Measurements from ENCODE around the gene TBC1D1.
"Not testable (repeated sequence)": the region's sequence is repeated elsewhere in the genome, so short reads cannot be mapped to it uniquely, and the experiment has no call there.

The TBC1D1 gene

DNA sequence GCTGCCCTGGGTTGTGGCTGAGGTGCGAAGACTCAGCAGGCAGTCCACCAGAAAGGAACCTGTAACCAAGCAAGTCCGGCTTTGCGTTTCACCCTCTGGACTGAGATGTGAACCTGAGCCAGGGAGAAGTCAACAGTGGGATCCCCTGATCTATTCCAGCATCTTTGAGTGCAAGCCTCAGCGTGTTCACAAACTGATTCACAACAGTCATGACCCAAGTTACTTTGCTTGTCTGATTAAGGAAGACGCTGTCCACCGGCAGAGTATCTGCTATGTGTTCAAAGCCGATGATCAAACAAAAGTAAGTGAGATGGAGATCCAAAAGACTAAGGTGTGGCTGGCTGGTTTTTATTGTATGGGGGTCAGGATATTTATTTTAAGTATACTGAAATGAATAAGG is 11.3 kb downstream of the TBC1D1 start:
- DNase-seq (no peak), ATAC-seq (no peak)
- Mint-ChIP-seq H3K4me1 (peaks cover 34% of the 10 kb centered on the region), H3K4me3 (no peak overlapping the region), H3K9me3 (no peaks in the 10 kb centered on the region), H3K27ac (no peak overlapping the region), H3K27me3 (no peaks in the 10 kb centered on the region), H3K36me3 (ENCODE audit: low read depth) (peaks cover 22% of the 10 kb centered on the region)

DNA sequence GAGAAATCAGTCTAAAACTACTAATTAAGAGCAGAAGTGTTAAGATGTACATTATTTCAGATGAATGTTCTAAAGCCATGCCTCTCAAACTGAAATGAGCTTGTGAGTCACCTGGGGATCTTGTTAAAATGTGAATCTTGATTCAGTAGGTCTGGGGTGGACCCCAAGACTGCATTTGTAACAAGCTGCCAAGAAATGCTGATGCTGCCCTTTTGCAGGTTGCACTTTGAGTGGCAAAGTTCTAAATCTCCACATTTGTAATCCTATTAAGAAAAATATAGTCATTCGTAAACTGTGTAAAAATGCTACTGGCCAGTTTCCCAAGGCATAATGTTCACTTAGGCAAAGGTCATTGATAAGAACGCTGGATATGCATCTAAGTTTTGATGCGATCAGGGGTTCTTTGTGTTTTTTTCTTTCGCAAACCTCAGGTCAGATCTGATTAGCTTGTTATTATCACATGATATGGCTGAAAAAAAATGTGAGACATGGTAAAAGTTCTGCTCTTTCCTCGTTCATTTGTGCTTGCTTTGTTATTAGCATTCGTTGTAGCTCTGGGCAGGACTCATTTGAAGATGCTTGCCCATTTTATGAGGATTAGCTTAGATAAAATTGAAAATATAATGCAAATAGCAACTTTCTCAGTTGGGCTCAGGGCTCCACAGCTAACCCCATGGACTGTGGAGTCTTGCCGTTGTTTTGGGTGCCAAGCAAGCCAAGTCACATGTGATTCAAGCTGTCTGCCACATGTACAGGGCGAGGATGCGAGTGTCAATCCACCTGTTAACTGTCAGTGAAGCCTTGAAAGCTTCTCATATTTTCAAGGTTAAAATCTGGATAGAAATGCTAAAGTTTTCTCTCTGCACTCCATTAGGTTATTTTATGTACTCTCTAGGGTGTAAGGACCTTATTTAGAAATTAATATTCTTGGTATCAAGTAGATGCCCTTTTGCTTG is 12.1 kb downstream of the TBC1D1 start:
- Mint-ChIP-seq H3K27me3 (no peaks in the 10 kb centered on the region), H3K36me3 (ENCODE audit: low read depth) (peaks cover 22% of the 10 kb centered on the region), H3K4me3 (no peak overlapping the region), H3K4me1 (peaks cover 36% of the 10 kb centered on the region), H3K9me3 (no peaks in the 10 kb centered on the region), H3K27ac (no peak overlapping the region)
- no peak for ATAC-seq
- DNase-seq: no peak

DNA sequence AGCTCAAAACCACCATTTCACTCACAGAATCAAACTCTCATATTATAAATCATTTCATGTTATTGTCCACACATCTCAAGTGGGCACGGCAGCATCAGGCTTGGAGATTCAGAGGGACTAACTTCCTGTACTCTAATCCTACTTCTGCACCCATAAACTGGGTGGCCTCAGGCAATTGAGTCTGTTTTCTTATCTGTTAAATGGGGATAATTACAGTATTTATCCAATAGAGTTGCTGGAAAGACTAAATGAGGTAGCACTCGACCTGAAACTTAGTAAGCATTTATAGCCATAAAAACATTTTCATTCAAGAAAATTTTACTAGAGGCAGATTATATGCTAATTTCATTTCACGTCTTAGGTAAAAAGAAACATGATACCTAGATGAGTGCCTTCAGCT is 13.0 kb downstream of the TBC1D1 start:
- DNase-seq: no peak
- peaks cover 22% of the 10 kb centered on the region for H3K36me3 Mint-ChIP-seq (ENCODE audit: low read depth)
- H3K9me3 Mint-ChIP-seq: no peaks in the 10 kb centered on the region
- H3K4me3 Mint-ChIP-seq: no peak overlapping the region
- H3K4me1 Mint-ChIP-seq: peaks cover 34% of the 10 kb centered on the region
- H3K27ac Mint-ChIP-seq: no peak overlapping the region
- ATAC-seq: no peak
- no peaks in the 10 kb centered on the region for H3K27me3 Mint-ChIP-seq

DNA sequence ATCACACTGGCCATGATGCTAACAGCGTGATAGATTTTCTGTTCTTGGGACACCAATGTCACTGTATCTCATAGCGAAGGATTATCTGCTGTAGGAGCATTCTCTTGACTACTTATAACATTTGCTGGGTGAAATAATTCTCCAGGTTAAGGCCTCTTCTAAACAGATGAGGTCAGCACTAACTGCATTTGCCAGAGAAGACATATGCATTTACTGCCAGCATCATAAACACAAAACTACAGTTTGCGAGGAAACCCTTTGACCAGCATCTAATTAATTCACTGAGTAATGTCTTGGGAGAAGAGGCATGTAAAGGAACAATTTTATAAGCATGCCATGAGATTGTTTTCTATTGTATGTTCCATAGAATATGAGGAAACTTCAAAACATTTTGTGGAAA is 13.9 kb downstream of the TBC1D1 start:
- Mint-ChIP-seq H3K4me1 (peaks cover 35% of the 10 kb centered on the region), H3K27me3 (no peaks in the 10 kb centered on the region), H3K9me3 (no peaks in the 10 kb centered on the region), H3K36me3 (ENCODE audit: low read depth) (peaks cover 19% of the 10 kb centered on the region), H3K27ac (no peak overlapping the region), H3K4me3 (no peak overlapping the region)
- ATAC-seq (no peak), DNase-seq (no peak)

DNA sequence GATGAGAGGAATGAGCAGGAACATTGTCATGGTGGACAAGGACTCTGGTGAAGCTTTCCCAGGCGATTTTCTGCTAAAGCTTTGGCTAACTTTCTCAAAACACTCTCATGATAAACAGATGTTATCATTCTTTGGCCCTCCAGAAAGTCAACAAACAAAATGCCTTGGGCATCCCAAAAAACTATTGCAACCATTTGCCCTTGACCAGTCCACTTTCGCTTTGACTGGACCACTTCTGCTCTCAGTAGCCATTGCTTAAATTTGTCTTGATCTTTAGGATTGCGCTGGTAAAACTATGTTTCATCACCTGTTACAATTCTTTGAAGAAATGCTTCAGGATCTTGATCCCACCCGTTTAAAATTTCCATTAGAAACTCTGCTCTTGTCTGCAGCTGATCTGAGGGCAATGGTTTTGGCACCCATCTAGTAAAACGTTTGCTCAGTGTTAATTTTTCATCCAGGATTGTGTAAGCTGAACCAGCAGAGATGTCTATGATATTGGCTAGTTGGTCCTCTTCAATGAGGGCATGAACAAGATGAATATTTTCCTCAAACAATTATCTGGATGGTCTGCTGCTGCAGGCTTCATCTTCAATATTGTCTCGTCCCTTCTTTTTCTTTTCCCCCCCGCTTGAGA is 14.8 kb downstream of the TBC1D1 start:
- Mint-ChIP-seq H3K36me3 (ENCODE audit: low read depth) (peaks cover 19% of the 10 kb centered on the region), H3K4me3 (no peak overlapping the region), H3K4me1 (peaks cover 35% of the 10 kb centered on the region), H3K27me3 (no peaks in the 10 kb centered on the region), H3K27ac (no peak overlapping the region), H3K9me3 (no peaks in the 10 kb centered on the region)
- ATAC-seq (no peak), DNase-seq (no peak)

DNA sequence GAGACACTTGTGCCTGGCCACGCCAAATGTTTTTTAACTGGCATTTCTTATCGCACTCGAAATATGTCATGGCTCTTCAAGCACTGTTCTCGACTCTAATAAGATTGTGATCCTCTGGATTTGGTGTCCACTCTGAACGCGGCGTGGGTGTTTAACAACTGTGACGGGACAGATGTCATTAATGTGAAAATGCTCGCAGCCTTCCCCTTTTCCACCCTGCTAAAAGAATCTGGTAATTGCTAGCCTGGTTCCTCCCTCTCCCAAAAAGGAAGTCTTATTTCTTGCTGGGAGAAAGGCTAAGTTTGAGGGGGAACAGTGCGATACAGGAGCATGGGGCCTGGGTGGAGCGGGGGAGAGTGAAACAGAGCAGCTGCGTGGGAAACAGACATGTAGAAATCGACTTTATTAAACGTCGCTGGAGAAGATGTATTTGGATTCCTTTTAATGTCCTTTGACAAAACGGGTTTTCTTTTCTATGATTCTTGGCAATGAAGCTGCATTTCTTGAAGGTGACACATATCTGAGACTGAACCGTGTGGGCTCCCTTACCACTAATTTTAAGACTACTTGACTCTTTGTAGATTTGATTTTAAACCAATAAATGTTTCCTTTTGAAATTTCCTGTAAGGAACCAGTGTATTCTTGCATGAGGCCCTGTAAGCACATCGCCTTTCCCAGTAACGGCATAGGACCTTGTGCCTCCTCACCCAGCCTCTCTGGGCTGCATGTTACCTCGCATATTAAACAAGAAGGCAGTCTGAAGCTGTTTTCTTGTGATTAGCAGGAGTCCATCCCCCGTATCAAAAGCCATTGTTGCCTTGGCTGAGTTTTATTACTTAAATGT is 17.8 kb downstream of the TBC1D1 start:
- Mint-ChIP-seq H3K27me3 (no peaks in the 10 kb centered on the region), H3K4me1 (peaks cover 28% of the 10 kb centered on the region), H3K36me3 (ENCODE audit: low read depth) (peaks cover 8% of the 10 kb centered on the region), H3K4me3 (no peak overlapping the region), H3K27ac (no peak overlapping the region), H3K9me3 (no peaks in the 10 kb centered on the region)
- no peak for DNase-seq
- no peak for ATAC-seq

DNA sequence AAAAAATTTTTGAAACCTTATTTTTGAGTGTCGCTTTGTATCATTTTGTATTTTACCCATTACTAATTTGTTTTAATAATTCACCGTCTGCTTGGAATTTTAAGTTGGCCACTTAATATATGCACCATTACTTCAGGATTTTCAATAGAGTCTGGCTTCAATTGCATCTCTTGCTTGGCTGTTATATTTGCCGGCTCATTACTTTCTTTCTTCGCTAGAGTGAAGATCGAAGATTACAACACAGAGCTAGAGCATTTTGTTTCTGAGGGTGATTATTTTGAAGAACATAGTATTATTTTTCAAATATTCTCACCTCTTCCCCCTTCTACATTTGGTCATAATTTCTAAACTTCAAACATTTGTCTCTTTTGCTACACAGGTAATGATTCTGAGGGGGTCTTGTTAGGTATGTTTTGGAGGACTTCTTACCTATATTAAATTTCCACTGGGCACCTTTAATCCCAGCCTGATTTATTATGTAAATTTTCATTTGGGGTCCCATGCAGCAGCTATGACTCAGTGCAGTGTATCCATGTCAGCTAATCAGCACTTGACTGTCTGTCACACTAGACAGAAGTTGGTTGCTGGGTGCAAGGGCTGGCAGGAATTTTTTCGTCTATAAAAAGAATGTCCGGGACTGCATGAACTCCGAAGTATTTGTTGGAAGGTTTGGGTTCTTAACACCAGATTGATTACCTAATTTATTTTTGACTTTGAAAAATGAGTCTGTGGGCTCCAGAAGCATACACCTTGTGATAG is 18.6 kb downstream of the TBC1D1 start:
- H3K27ac Mint-ChIP-seq: no peak overlapping the region
- H3K27me3 Mint-ChIP-seq: no peaks in the 10 kb centered on the region
- H3K4me3 Mint-ChIP-seq: no peak overlapping the region
- DNase-seq (no peak), ATAC-seq (no peak)
- peaks cover 8% of the 10 kb centered on the region for H3K36me3 Mint-ChIP-seq (ENCODE audit: low read depth)
- H3K9me3 Mint-ChIP-seq: no peaks in the 10 kb centered on the region
- H3K4me1 Mint-ChIP-seq: peaks cover 27% of the 10 kb centered on the region

DNA sequence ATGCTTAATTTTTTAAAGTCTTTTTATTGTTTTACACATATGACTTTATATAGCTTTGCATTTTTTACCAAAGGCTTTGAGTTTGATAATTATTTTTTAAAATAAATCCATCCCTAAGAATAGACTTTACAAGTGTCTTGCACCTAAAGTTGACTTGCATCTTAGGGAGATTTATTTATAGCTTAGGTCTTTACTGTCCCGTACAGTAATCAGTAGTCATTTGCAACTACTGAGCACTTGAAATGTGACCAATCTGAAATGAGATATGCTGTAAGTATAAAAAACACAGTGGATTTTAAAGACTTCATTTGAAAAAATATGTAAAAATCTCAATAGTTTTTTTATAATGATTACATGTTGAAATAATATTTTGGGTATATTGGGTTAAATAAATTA is 19.2 kb downstream of the TBC1D1 start:
- H3K36me3 Mint-ChIP-seq (ENCODE audit: low read depth): peaks cover 7% of the 10 kb centered on the region
- ATAC-seq (no peak), DNase-seq (no peak)
- H3K9me3 Mint-ChIP-seq: no peaks in the 10 kb centered on the region
- H3K27me3 Mint-ChIP-seq: no peaks in the 10 kb centered on the region
- peaks cover 24% of the 10 kb centered on the region for H3K4me1 Mint-ChIP-seq
- no peak overlapping the region for H3K27ac Mint-ChIP-seq
- no peak overlapping the region for H3K4me3 Mint-ChIP-seq

DNA sequence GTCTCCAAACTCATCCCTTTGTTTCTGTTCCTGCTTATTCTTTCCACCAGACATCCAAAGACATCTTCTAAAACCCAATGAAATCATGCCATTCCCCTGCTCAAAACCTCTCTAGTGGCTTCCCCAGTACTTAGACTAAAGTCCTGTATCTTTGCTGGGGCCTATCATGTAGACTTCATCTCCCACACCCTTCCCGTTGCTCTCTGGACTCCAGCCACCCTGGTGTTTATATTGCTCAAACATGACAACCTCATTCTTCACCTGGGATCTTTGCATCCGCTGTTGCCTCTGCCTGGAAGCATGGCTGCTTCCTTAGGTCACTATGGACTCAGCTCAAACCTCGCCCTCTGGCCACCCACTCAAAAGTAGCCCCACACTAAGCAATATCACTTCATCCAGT is 23.7 kb downstream of the TBC1D1 start:
- no peak overlapping the region for H3K27ac Mint-ChIP-seq
- H3K4me1 Mint-ChIP-seq: peaks cover 9% of the 10 kb centered on the region
- no peaks in the 10 kb centered on the region for H3K27me3 Mint-ChIP-seq
- ATAC-seq (no peak), DNase-seq (no peak)
- H3K36me3 Mint-ChIP-seq (ENCODE audit: low read depth): no peaks in the 10 kb centered on the region
- no peak overlapping the region for H3K4me3 Mint-ChIP-seq
- no peaks in the 10 kb centered on the region for H3K9me3 Mint-ChIP-seq

DNA sequence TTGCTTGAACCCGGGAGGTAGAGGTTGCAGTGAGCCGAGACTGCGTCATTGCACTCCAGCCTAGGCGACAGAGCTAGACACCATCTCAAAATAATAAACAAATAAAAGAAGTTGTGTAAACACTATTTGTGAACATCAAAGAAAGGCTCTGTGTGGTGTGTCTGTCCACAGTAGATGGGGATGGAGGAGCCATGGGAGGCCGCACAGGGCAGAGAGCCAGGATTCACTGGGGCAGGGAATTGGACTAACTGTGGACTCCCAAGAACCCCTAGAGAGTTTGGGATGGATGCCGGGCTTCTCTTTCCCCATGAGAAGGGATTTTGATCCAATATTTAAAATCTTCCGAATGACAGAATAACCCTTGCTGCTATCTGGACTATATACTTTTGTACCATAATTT is 26.5 kb downstream of the TBC1D1 start:
- no peak overlapping the region for H3K27ac Mint-ChIP-seq
- peaks cover 2% of the 10 kb centered on the region for H3K36me3 Mint-ChIP-seq (ENCODE audit: low read depth)
- H3K4me3 Mint-ChIP-seq: no peak overlapping the region
- H3K9me3 Mint-ChIP-seq: no peaks in the 10 kb centered on the region
- peaks cover 9% of the 10 kb centered on the region for H3K4me1 Mint-ChIP-seq
- ATAC-seq (no peak), DNase-seq (no peak)
- H3K27me3 Mint-ChIP-seq: no peaks in the 10 kb centered on the region

DNA sequence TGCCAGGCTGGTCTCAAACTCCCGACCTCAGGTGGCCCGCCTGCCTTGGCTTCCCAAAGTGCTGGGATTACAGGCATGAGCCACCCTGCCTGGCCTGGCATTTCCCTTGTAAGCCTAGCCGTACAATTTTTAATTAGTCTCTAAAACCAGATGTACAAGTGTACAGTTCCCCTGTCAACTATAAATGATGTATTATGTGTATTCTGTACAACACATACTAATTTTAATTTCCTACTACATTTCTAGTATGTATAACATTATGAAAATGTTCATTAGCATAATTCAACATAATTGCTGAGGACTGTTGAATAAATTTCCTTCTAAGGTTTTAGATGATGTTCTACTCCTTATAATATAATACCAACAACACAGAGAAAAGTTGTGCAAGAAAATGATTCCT is 27.8 kb downstream of the TBC1D1 start:
- Mint-ChIP-seq H3K36me3 (ENCODE audit: low read depth) (peaks cover 3% of the 10 kb centered on the region), H3K27me3 (no peaks in the 10 kb centered on the region), H3K4me1 (peaks cover 11% of the 10 kb centered on the region), H3K27ac (no peak overlapping the region), H3K9me3 (no peaks in the 10 kb centered on the region), H3K4me3 (no peak overlapping the region)
- DNase-seq (no peak), ATAC-seq (no peak)

DNA sequence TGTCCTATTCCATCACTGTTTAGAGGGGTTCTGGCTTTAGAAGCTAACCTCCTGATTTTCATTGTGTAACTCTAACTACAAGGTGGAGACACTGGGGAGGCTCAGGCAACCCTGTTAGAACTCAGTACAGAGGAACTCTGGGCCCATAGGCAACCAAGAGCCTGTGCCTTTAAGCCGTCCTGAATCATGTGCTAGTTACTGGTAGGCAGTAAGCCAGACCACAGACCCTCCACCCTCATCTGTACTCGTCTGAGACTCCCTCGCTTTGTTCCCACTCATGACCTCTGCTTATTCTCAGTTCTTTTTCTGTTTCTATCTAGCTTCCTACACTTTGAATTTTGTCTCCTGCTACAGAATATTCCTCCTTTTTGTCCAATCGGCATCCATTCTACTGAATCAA is 31.4 kb downstream of the TBC1D1 start:
- Mint-ChIP-seq H3K36me3 (ENCODE audit: low read depth) (peaks cover 3% of the 10 kb centered on the region), H3K4me3 (no peak overlapping the region), H3K9me3 (no peaks in the 10 kb centered on the region), H3K4me1 (peaks cover 17% of the 10 kb centered on the region), H3K27ac (no peak overlapping the region), H3K27me3 (no peaks in the 10 kb centered on the region)
- peak; percentile 69 for ATAC-seq
- DNase-seq: no peak

DNA sequence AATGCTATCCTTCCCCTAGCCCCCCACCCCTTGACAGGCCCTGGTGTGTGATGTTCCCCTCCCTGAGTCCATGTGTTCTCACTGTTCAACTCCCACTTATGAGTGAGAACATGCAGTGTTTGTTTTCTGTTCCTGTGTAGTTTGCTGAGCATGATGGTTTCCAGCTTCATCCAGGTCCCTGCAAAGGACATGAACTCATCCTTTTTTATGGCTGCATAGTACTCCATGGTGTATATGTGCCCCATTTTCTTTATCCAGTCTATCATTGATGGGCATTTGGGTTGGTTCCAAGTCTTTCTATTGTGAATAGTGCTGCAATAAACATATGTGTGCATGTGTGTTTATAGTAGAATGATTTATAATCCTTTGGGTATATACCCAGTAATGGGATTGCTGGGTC is 32.2 kb downstream of the TBC1D1 start:
- not testable (repeated sequence) for H3K4me3 Mint-ChIP-seq; H3K36me3 Mint-ChIP-seq (ENCODE audit: low read depth); H3K27ac Mint-ChIP-seq; H3K9me3 Mint-ChIP-seq; H3K27me3 Mint-ChIP-seq; DNase-seq; ATAC-seq
- peaks cover 22% of the 10 kb centered on the region for H3K4me1 Mint-ChIP-seq

DNA sequence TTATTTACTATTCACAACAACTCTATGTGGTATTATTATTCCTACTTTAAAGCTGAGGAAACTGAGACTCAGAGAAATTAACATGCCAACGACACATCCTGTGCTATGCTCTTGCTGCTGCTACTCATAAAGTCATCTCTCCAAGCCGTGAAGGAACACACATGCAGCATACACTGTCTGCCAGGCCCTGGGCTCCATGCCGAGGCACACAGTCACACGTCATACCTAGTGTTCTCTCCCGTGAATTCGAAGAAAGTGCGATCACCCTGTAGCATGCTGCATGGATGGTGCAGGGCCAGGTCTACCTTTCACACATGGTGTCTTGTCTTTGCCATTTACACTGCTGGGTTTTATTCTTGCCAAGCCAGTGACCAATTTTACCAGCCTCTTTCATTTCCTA is 34.1 kb downstream of the TBC1D1 start:
- Mint-ChIP-seq H3K4me1 (peaks cover 40% of the 10 kb centered on the region), H3K4me3 (no peak overlapping the region), H3K27ac (no peak overlapping the region), H3K36me3 (ENCODE audit: low read depth) (peaks cover 8% of the 10 kb centered on the region), H3K9me3 (no peaks in the 10 kb centered on the region), H3K27me3 (no peaks in the 10 kb centered on the region)
- ATAC-seq (no peak), DNase-seq (no peak)

All from activated naive CD8-positive, alpha-beta T cell treated with anti-CD3 and anti-CD28 coated beads, Interleukin-2, amount 50 U/mL, for 24 hours (primary cell).